NCI-H82 treated with DMSO at 0.1 percent for 48 hours (cell line): ENCODE results near the gene PODNL1.
A peak's percentile ranks its signal among the peaks of the same experiment; 100 is the strongest.

Experiments
- DNase-seq: peaks from one replicate; lab custom pipeline; 2025; ENCODE audit not compliant: unreplicated experiment; lab: John Stamatoyannopoulos, UW

The PODNL1 gene

DNA sequence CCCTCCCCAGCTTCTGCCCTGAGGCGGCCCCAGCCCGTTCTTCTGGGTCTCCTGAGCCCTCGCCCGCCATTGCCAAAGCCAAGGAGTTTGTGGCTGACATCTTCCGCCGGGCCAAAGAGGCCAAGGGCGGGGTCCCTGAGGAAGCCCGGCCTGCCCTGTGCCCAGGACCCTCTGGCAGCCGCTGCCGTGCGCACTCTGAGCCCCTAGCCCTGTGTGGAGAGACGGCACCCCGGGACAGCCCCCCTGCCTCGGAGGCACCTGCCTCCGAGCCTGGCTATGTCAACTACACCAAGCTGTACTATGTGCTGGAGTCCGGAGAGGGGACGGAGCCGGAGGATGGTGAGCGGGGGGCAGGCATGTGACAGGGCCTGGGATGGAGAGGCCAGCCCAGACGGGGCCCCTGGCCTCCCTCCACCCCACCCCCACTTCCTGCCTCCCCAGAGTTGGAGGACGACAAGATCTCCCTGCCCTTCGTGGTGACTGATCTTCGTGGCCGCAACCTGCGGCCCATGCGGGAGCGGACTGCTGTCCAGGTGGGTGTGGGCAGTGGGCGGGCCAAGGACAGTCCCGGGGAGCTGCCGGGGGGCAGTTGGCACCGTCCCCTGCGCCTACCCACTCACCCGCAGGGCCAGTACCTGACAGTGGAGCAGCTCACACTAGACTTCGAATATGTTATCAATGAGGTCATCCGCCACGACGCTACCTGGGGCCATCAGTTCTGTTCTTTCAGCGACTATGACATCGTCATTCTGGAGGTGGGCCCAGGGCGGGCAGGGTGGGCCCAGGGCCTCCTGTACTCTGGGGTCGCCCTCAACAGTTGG lies 21.1 kb upstream of the PODNL1 start:
- DNase-seq: no peak

DNA sequence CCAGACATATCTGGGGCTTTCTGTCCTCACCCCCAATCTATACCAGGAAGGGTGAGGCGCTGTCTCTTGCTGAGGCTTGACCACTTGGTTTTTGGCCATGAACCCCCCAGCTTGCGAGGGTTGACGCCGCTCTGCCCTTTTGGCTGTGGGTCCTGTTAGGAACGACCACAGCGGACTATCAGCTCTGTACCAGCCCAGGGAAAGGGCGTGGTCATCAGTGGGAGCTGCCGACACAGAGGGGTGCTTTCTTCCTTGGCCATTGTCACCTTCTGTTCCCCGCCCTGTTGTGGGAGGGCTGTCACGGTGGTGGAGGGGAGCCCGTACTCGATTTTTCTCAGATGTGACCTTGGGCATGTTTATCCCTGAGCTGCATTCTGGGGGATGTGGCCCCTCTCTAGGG lies 19.8 kb upstream of the PODNL1 start:
- DNase-seq: no peak

DNA sequence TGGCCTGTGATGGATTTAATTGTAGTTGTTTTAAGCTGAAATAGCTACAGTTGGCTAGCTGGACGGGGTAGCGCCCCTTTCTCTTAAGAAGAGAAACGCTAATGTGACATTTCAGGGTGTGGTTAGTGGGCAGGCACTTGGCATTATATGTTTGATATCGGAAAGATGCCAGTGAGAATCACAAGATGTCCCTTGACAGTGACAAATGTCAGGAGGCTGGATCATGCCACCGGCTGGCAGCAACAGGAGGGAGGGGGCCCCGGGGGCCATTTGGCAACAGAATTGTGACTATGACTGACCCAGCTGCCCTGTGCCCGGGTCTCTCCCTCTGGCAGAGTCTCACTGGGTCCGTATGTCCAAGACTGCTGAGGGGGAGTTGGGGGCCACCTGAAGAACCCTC lies 18.8 kb upstream of the PODNL1 start:
- no peak for DNase-seq

DNA sequence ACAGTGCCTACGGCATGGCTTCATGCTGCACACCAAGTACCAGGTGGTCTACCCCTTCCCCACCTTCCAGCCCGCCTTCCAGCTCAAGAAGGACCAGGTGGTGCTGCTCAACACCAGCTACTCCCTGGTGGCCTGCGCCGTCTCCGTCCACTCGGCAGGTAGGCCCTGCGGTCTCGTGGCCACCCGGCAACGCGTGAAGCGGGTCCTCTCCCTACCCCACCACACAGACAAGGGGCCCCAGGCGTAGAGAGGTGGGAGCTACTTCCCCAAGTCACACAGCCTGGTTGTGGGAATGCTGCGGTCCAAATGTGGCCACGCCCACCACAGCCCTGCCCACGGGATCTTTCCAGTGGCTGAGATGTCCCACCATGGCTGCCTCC lies 18.1 kb upstream of the PODNL1 start:
- no peak for DNase-seq

DNA sequence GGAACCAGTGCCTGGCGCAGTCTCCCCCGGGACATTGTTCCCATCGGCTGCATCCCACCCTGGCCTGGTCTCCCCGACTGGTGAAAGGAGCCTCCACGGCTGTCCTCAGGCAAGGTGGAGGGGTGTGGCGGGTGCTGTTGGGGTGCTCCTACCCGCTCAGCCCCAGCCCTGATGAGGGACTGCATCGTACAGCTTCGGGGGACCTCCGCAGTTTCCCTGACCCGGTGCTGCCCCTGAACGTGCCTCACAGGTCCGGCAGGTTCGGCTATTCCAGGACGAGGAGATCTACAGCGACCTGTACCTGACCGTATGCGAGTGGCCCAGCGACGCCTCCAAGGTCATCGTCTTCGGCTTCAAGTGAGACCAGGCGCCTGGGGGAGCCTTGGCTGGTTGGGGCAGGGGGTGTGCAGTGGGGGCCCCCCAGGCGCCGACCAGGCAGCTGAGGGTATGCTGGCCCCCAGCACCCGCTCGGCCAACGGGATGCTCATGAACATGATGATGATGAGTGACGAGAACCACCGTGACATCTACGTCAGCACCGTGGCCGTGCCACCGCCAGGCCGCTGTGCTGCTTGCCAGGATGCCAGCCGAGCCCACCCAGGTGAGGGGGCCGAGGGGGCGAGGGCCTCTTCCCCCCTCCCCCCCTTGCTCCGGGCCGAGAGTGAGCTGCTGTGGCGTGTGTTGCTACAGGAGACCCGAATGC lies 17.6 kb upstream of the PODNL1 start:
- no peak for DNase-seq

DNA sequence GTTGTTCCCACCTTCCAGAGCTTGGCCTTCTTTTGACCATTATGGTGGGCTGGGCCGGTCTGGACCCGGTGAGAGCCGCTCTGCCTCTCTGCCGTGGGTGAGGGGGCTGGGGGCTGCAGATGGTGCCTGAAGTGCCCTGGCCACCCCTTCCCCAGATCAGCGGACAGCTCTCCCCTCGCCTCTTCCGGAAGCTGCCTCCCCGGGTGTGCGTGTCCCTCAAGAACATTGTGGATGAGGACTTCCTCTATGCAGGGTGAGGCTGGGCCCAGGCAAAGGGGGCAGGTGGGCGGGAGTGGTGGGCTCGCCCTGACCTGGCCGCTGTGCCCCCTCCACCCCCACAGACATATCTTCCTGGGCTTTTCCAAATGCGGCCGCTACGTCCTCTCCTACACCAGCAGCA lies 16.0 kb upstream of the PODNL1 start:
- DNase-seq: no peak

DNA sequence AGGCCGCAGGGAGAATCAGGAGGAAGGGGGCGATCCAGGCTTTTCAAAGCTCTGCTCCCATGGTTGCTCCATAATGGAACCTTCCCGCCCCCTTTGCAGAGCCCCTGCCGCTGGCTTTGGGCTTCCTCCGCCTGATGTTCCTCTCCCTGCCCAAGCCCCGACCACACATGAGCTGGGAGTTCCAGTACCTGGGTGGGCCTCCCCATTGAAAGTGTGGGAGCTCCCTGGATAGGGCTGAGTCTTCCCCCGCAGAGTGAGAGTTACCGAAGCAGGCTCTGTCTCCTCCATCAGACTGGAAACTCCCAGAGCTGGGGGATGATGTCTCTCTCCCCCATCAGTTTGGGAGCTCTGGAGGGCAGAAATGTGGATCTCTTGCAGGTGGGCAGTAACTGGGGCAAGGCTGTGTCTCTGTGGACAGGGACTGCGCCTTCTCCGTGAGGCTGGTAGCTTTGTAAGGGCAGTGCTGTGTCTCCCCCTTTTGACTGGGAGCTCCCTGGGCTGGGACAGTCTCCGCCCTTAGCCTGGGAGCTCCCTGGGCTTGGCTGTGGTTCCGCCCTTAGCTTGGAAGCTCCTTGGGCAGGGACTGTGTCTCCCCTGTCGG lies 14.8 kb upstream of the PODNL1 start:
- no peak for DNase-seq

DNA sequence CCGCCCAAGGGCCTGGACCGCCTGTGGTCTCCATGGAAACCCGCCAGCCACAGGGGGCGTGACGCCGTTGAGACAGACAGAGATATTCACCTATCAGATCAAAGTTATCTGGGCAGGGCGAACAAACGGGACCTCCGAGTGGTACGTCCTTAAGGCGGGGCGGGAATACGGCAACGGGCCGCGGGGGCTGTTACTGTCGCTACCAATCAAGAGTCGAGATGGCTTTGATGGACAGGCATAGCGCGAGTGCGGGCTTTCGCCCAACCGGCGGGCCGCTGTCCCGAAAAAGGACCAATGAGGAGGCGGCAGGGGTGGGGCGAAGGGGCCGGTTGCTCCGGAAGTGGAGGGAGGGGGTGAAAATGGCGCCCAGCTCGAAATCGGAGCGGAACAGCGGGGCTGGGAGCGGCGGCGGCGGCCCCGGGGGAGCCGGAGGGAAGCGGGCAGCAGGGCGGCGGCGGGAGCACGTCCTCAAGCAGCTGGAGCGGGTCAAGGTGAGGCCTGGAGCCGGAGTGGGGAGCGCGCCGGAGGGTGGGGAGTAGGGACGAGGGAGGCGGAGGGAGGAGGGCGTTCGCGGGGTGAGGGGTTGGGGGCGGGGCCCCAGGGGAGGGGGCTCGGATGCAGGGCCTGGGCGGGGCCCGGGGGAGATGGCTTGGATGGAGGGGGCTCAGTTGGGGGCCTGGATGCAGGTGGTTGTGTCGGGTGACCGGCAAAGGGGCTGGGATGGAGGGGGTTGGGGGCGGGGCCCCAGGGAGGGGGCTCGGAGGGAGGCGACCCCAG lies 14.1 kb upstream of the PODNL1 start, which contains the start of gene DCAF15:
Gene DCAF15 (plus strand): TSS at position 356 of the 777 bp plus-strand sequence. CDS start 4 bp downstream, at position 360.
- DNase-seq: peak; percentile 100

DNA sequence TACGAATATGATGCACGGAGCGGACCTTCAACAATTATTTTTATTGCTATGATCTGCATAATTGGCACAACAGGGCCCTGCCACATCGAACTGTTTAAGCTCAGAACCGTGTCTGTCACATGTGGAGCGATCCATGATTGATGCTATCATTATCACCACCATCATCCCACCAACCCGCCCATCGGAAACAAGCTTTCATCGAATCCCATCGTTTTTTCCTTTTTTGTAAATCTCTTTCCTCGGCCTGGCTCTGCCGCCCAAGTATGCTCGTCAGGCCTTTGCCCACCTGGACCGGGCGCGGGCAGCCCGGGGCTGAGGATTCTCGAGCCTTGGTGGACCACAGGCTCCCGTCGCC lies 13.6 kb upstream of the PODNL1 start:
- DNase-seq: no peak

DNA sequence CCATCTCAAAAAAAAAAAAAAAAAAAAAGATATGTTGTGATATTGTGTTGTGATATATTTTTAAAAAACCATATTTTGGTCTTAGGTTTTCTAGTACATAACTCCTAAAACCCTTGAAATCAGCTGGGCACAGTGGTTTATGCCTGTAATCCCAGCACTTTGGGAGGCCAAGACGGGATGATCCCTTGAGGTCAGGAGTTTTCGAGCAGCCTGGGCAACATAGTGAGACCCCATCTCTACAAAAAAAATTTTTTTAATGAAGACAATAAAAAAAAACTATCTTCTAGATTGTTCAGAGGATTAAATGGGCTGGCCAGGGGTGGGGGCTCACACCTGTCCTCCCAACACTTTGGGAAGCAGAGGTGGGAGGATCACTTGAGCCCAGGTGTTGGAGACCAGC lies 12.8 kb upstream of the PODNL1 start:
- no peak for DNase-seq

DNA sequence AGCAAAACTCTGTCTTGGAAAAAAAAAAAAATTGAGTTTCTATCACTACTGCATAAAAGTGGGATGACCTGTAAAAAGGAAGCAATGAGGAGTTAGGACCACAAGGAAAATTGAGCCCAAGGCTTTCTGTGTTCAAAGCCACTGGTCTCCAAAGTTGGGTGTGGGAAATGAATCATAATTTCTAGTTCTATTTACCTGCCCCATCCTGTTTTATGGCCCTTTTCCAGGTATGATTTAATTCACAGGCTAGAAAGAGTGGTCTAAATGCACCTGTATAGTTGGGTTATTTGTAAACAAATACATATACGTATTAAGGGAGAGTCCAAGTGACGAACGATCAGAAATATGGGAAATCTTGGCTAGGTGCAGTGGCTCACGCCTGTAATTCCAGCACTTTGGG lies 8.2 kb upstream of the PODNL1 start:
- DNase-seq: no peak

DNA sequence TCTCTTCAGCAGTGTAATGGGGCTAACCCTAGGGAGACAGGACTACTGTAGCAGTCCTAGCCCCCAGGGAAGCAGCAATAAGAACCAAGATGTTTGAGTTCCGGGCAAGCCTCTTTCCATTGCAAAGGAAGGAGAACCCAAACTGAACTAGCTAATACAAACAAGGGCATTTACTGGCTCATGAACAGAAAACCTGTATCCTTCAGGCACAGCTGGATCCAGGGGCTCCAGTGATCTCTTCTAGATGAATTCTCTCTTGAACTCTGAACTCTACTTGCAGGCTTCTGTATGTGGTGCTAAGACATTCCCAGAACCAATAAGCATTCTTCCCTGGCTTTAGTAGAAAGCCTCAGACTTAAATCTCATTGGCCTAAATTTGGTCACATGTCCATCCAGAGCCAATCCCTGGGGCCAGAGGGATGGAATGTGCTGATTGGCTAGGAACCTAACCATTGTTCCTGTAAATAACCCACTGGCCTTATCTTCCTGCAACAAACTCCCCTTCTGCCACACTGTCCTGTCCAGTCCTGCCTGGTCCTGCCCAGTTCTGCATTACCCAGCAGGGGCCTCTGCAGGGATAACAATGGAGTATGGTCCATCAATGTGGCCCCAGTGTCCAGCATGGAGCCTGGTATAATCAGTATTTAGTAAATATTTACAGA lies 3.9 kb upstream of the PODNL1 start:
- no peak for DNase-seq

DNA sequence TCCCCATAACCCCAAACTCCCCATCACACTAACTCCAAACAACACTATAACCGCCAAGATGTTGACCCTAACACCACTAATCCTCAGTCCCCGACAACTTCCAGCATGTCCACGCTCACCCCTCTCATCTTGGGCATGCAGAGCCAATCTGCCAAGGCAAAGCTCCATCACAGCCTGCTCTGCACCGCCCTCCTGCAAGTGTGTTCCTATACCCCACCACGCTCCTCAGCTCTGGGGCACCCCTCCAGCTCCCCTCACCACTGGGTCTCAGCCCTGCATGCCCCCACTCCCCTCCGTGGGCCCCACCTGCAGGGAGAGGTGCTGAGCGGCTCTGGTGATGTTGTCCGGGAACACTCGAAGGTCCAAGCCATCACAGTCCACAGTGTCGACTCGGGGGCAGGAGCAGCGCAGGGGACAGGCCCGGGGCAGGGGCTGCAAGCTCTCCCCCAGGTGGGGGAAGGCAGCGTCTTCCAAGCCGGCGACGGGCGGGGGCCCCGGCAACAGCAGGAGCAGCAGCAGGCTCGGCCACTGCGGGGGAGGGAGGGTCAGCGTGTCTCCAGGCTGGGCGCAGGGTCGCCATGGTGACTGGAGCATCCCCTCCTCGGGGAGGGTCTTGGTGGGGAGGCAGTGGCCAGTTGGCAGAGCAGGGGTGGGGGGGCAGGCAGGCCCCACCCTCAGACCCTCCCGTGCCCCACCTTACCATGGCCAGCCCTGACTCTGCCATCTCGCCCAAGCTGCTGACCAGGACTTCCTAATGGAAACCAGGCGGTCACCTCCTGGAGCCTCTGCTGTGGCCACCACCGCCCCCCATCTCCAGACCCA lies 527 bp downstream of the PODNL1 start:
- no peak for DNase-seq

DNA sequence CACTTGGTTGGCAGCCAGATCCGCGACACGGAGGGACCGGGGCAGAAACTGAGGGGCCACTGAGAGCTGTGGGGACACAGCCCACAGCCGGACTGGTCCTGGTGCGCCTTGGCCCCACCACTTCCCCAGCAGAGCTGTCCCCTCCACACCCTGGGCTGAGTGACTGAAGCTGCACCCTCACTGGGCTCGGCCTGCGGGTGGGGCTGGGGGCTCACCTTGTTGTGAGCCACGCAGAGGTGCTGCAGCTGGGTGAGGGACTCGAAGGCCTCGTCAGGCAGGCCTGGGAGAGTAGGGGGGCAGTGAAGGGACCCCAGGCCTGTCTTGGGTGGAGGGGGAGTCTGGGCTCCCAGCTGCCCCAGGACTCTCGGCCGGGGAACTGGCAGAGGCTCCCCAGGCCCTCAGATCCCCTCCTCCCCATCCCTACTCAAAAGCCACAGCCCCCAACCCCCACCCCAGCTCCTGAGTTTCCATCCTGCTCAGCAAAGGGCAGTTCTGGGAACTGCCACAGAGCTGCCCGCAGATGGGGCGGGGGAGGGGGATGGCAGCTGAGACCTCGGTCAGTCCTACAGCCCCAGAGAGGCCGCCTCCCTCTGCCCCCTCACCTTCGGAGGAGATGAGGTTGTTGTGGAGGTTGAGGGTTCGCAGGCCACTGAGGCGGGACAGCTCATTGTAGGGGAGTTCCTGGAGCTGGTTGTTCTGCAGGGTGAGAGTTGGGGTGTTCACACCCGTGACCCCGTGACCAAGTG lies 2.3 kb downstream of the PODNL1 start:
- DNase-seq: no peak

DNA sequence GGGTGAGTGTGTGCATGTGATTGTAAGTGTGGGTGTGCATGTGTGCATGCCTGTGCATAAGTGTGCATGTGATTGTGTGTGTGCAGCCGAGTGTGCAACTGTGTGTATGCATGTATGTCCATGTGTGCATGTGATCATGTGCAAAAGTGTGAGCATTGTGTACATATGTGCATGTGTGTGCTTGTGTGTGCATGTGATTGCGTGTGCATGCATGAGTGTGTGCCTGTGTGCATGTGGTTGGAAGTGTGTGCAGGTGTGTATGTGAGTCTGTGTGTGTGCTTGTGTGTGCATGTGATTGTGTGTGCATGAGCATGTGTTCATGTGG lies 3.5 kb downstream of the PODNL1 start:
- DNase-seq: no peak

DNA sequence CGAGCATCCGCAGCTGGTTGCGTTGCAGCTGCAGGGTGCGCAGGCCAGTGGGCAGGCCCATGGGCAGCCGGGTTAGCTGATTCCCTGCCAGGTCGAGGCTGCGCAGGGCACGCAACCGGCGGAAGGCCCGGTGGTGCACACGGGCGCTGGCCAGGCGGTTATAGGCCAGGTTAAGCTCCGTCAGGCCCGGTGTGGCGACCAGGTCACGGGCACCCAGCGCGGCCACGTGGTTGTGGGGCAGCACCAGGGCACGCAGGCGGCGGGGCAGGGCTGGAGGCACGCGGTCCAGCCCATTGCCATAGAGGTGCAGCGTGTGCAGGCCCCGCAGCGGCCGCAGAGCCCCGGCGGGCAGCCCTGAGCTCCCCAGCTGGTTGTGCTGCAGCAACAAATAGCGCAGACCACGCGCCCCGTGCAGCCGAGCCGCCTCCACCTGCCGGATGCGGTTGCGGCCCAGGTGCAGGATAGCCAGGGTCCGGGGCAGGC lies 5.3 kb downstream of the PODNL1 start:
- no peak for DNase-seq

DNA sequence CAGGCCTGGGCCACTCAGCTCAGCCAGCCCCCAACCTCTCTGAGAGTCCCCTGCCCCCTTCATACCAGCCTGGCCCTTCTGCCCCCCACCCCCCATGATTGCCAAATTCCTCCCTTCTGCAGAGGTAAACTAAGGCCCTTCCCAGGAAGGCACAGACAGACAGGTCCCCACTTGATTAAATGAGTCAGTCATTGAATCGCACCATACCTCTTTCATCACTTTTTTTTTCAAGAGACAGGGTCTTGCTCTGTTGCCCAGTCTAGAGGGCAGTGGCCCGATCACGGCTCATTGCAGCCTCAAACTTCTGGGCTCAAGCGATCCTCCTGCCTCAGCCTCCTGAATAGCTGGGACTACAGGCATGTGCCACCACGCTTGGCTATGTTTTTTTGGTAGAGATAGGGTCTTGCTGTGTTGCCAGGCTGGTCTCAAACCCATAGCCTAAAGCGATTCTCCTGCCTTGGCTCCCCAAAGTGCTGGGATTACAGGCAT lies 6.0 kb downstream of the PODNL1 start:
- DNase-seq: no peak

DNA sequence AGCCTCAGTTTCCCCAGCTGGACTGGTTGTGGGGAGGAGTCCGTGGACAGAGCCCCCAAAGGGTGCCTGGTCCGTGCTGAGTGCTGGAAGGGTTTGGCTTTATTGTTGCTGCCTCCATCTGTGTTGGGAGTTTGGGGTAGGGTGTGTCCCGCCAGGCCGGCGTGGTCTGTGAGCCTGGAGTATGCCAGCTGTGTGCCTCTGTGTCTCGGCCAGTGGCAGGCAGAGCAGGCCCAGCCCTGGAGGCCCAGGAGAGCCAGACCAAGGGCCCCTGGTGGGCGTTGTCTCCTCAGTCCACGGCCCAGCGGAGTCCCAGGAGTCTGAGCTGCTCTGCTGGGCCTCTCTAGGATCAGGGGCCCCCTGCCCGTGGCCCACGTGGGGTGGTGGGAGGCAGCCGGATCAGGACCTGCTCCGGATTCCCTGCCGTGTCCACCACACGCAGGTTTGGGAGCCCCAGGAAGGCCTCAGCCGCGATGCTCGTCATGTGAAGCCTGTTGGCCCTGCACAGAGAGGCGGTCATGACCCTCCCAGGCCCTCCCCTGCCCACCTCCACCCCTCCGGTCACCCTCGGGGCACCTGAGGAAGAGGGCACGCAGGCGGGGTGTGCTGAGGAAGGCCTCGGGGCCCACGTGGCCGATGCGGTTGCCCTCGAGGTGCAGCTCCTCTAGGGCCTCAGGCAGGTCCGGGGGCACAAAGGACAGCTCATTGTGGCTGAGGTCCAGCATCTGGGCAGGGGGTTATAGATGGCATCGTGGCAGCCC lies 6.6 kb downstream of the PODNL1 start:
- DNase-seq: no peak

DNA sequence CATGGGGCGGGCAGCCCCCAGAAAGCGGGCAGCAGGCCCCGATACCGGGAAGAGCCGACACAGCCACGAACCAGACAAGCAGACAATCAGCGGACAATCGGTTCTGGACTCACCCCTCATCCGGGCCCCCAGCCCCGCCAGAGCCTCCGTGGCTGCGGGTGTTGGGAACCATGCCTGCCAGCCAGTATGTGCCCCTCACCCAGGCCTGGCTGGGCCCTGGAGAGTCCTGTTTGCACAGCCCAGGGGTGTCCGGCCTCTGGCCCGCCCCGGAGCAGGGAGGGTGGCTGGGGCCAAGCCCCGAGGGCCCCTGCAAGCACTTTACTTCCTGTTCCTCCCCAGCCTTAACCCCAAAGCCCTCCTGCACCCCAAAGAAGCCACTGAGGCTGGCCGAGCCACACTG lies 7.8 kb downstream of the PODNL1 start:
- DNase-seq: no peak
